ENCODE measurements around the gene GRM7.

GRCh38 chr3:7518456-7518855 is 657.5 kb downstream of the GRM7 start:
- TF ChIP-seq CTCF (IDR thresholded peaks at IDR 0.05 in 4 of 5, conservative IDR thresholded peaks at IDR 0.05 in 1 of 5): no peak
- no peak for TF ChIP-seq POLR2A (IDR thresholded peaks at IDR 0.05)

Data from gastrocnemius medialis (tissue), 4 donors.